H1 (cell line): Measurements from ENCODE around the gene OR4M1. TPM values are rescaled to one million over a fixed set of nuclear protein-coding genes. Genes with fewer than 3 reads are reported as not detected.

ENCODE experiments used
- CTCF ChIP-seq, 3 experiments: IDR thresholded peaks; 1 replicate in 2 of 3; 2 replicates in 1 of 3; pipeline versions ENCODE4 v1.5.1 to v1.6.1; 2011; ENCODE audit warnings: low read length in 3 of 3, mild to moderate bottlenecking in 3 of 3, inconsistent platforms in 2 of 3, low read depth in 1 of 3, moderate library complexity in 1 of 3; ENCODE audit not compliant: insufficient read depth in 1 of 3; ENCODE audit errors: control extremely low read depth in 1 of 3
- JUN ChIP-seq: IDR thresholded peaks from 2 replicates; pipeline ENCODE4 v1.6.1; 2011; ENCODE audit warnings: low read depth, mild to moderate bottlenecking, improper control_type of control experiment, low read length
- KDM1A ChIP-seq: fragments of 200-600, 300-600 bp; sonication (generic); IDR thresholded peaks from 2 replicates; pipeline ENCODE4 v1.7.1; 2016; ENCODE audit warnings: mild to moderate bottlenecking, low read length, borderline replicate concordance
- RXRA ChIP-seq: IDR thresholded peaks from 2 replicates; pipeline ENCODE4 v1.6.1; 2011; ENCODE audit warnings: low read depth, mild to moderate bottlenecking, low read length, moderate library complexity; ENCODE audit not compliant: insufficient read depth
- TAF7 ChIP-seq: optimal IDR thresholded peaks from 2 replicates; pipeline ENCODE3; 2011; ENCODE audit warnings: low read depth, mild to moderate bottlenecking, inconsistent platforms, low read length, moderate library complexity, borderline replicate concordance
- TCF12 ChIP-seq: IDR thresholded peaks from 2 replicates; pipeline ENCODE4 v1.6.1; 2011; ENCODE audit warnings: low read depth, mild to moderate bottlenecking, low read length
- polyA plus RNA-seq, 7 experiments: library from polyadenylated mRNA; depleted of rRNA in 3 of 7; stranded (reverse) in 5 of 7; unstranded in 2 of 7; fragments of >200 nt in 5 of 7; fragments of 200-250 nt in 2 of 7; gene quantifications; 1 replicate in 5 of 7; 2 replicates in 1 of 7; 4 replicates in 1 of 7; pipeline versions ENCODE4 v1.2.1 to v1.2.3, GENCODE V29; 2011 to 2013; ENCODE audit warnings: missing spikeins in 2 of 7, mixed read lengths in 2 of 7
- total RNA-seq: library from RNA; stranded (reverse); fragmentation: NEBNext Ultra II Directional; extraction: Animal tissue kit (Norgen Biotek cat#: 25700); gene quantifications from 2 replicates; pipeline ENCODE4 v1.2.1, GENCODE V29; 2021

OR4M1 gene
- total and polyA plus RNA-seq, 2 of the 8 experiments (the other 6 are each of a cell fraction or from before 2014, with no cell fraction given): not detected

GRCh38 chr14:19729359-19729758, 43.9 kb upstream of the OR4M1 start (continued):
- TF ChIP-seq TAF7 (no peak), CTCF (IDR thresholded peaks at IDR 0.05; ENCODE audit: control extremely low read depth in 1 of 3, insufficient read depth in 1 of 3, low read depth in 1 of 3, low read length in 3 of 3) (no peak), TCF12 (no peak), JUN (no peak), KDM1A (no peak), RXRA (no peak)
